A549 (cell line): ENCODE data around the gene TSEN54.

Experiments
- BHLHE40 ChIP-seq: IDR thresholded peaks from 2 replicates; pipeline ENCODE4 v1.6.1; 2012; ENCODE audit warnings: low read depth, low read length, inconsistent platforms
- CHD2 ChIP-seq: fragments of 150-350 bp; IDR thresholded peaks from 2 replicates; pipeline ENCODE4 v1.6.1; 2014; ENCODE audit warnings: low read length; ENCODE audit not compliant: partially characterized antibody
- CTCF ChIP-seq: fragments of >200 bp; sonication (Bioruptor Twin); formaldehyde crosslinking; IDR thresholded peaks from 3 replicates; pipeline ENCODE4 v1.5.1; 2016
- EHMT2 ChIP-seq: fragments of 200-600 bp; sonication (generic); IDR thresholded peaks from 2 replicates; pipeline ENCODE4 v1.6.1; 2016; ENCODE audit warnings: antibody characterized with exemption, low read depth, mild to moderate bottlenecking, moderate library complexity
- EP300 ChIP-seq, 2 experiments: fragments of >200 bp; sonication (Bioruptor Twin); formaldehyde crosslinking; IDR thresholded peaks; 2 replicates in 1 of 2; 3 replicates in 1 of 2; pipeline ENCODE4 v1.6.1; 2016 to 2017
- JUNB ChIP-seq: fragments of >200 bp; sonication (Bioruptor Twin); formaldehyde crosslinking; IDR thresholded peaks from 2 replicates; pipeline ENCODE4 v1.6.1; 2016
- MYC ChIP-seq: IDR thresholded peaks from 2 replicates; pipeline ENCODE4 v1.6.1; 2012; ENCODE audit warnings: mild to moderate bottlenecking, inconsistent platforms, low read length, improper control_type of control experiment, borderline replicate concordance
- NR3C1 ChIP-seq: fragments of >200 bp; sonication (Bioruptor Twin); formaldehyde crosslinking; IDR thresholded peaks from 3 replicates; pipeline ENCODE4 v1.6.1; 2017
- POLR2A ChIP-seq: IDR thresholded peaks from 2 replicates; pipeline ENCODE4 v1.6.1; 2012; ENCODE audit warnings: mild to moderate bottlenecking, low read length
- RAD21 ChIP-seq, 2 experiments: fragments of >200 bp in 1 of 2; sonication (Bioruptor Twin) in 1 of 2; formaldehyde crosslinking in 1 of 2; IDR thresholded peaks in 1 of 2; conservative IDR thresholded peaks in 1 of 2; 2 replicates in 1 of 2; 3 replicates in 1 of 2; pipeline ENCODE4 v1.6.1; 2012 to 2018; ENCODE audit warnings: inconsistent platforms in 1 of 2
- REST ChIP-seq: fragments of 200-600 bp; sonication (generic); IDR thresholded peaks from 2 replicates; pipeline ENCODE4 v1.6.1; 2016; ENCODE audit warnings: antibody characterized with exemption, mild to moderate bottlenecking, moderate library complexity
- ZNF302 ChIP-seq: fragments of 250-450 bp; sonication (Bioruptor Pico); IDR thresholded peaks from 2 replicates; pipeline ENCODE4 v1.9.0; 2021; ENCODE audit warnings: inconsistent platforms, mild to moderate bottlenecking, moderate library complexity
- ZSCAN20 ChIP-seq: fragments of 250-450 bp; sonication (Bioruptor Pico); IDR thresholded peaks from 2 replicates; pipeline ENCODE4 v1.8.0; 2022; ENCODE audit warnings: mild to moderate bottlenecking, moderate library complexity

GRCh38 chr17:75542229-75542628 is 25.9 kb downstream of the TSEN54 start:
- TF ChIP-seq POLR2A (no peak), BHLHE40 (no peak), JUNB (no peak), CTCF (no peak), REST (no peak), ZSCAN20 (CRISPR knock-in tag) (no peak), ZNF302 (CRISPR knock-in tag) (no peak), RAD21 (conservative IDR thresholded peaks at IDR 0.05 in 1 of 2, IDR thresholded peaks at IDR 0.05 in 1 of 2) (no peak), EP300 (IDR thresholded peaks at IDR 0.05) (no peak), EHMT2 (no peak), MYC (no peak), CHD2 (no peak), NR3C1 (no peak)
